Spinal cord (tissue), 10 donors: ENCODE data around the gene TNP2. TPM values are rescaled to one million over a fixed set of nuclear protein-coding genes. Genes with fewer than 3 reads are reported as not detected.

Experiments used
- DNase-seq, 6 donors: peaks; one replicate each; pipeline versions ENCODE4 v3.0.0 to v3.0.0-alpha.2; 2013 to 2015; ENCODE audit warnings: low spot score in 6 of 6, low read depth in 4 of 6
- H3K27ac ChIP-seq: one replicate; pipeline ENCODE4 v1.5.1; 2013; ENCODE audit warnings: low read depth, low read length, control low read depth
- H3K27me3 ChIP-seq: one replicate; pipeline ENCODE4 v1.6.1; 2013; ENCODE audit warnings: low read length; ENCODE audit not compliant: control insufficient read depth, insufficient read depth
- H3K36me3 ChIP-seq: one replicate; pipeline ENCODE4 v1.6.1; 2013; ENCODE audit warnings: low read length; ENCODE audit not compliant: control insufficient read depth, insufficient read depth
- H3K4me1 ChIP-seq: one replicate; pipeline ENCODE4 v1.6.1; 2013; ENCODE audit warnings: low read length; ENCODE audit not compliant: control insufficient read depth, insufficient read depth
- H3K4me3 ChIP-seq: one replicate; pipeline ENCODE4 v1.5.1; 2013; ENCODE audit warnings: low read depth, low read length, control low read depth
- H3K9me3 ChIP-seq: one replicate; pipeline ENCODE4 v1.6.1; 2013; ENCODE audit warnings: low read length; ENCODE audit not compliant: control insufficient read depth, insufficient read depth
- WGBS: methylation state at CpG from one replicate; pipeline ENCODE4 v1.1.5; 2013; ENCODE audit warnings: missing lambda C conversion rate; ENCODE audit not compliant: insufficient coverage; 5-methylcytosine and 5-hydroxymethylcytosine counted together
- polyA plus RNA-seq, 2 donors: library from polyadenylated mRNA; unstranded; fragments of 120-200 nt; gene quantifications; one replicate each; pipeline ENCODE4 v1.2.1, GENCODE V29; 2013; ENCODE audit not compliant: insufficient read length in 2 of 2
- total RNA-seq, 2 donors: library from RNA; depleted of rRNA in 1 of 2; stranded (reverse); fragments of 120-200 nt in 1 of 2; fragments of >200 nt in 1 of 2; gene quantifications; one replicate each; pipeline versions ENCODE4 v1.2.3 to v1.2.4, GENCODE V29; 2013 to 2014
- donor health status: healthy.

TNP2 gene
- total and polyA plus RNA-seq, 4 donors = not detected

DNA sequence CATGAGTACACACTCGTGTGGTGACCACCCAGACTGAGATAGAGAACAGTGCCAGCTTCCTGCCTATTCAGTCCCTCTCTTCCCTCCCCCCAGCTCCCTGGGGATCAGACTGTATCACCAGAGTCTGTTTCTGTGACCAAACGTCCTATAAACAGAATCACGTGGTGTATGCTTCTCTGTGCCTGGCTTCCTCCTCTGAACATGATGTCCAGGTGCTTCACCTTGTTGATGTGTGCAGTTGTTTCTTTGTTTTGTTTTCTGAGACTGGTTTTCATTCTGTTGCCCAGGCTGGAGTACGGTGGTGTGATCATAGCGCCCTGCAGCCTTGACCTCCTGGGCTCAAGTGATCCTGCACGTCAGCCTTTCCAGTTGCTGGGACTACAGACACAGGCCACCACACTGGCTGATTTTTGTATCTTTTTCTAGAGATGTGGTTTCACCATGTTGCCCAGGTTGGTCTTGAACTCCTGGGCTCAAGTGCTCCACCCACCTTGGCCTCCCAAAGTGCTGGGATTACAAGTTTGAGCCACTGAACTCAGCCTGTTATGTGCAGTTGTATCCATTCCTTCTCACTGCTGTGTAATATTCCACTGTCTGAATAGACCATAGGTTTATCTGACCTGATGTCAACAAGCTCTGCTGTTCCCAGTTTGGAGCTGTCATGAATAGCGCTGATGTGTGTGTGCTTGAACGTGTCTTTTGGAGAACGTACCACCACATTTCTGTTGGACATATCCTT, 40.9 kb upstream of the TNP2 start:
- no peak overlapping the region for H3K4me3 ChIP-seq
- no peaks in the 10 kb centered on the region for H3K36me3 ChIP-seq
- no peaks in the 10 kb centered on the region for H3K27me3 ChIP-seq
- H3K9me3 ChIP-seq = no peaks in the 10 kb centered on the region
- no peak for DNase-seq
- peaks cover 1% of the 10 kb centered on the region for H3K4me1 ChIP-seq
- H3K27ac ChIP-seq = no peak overlapping the region
- WGBS = 67% methylated on average over 9 of the region's 9 CpGs

DNA sequence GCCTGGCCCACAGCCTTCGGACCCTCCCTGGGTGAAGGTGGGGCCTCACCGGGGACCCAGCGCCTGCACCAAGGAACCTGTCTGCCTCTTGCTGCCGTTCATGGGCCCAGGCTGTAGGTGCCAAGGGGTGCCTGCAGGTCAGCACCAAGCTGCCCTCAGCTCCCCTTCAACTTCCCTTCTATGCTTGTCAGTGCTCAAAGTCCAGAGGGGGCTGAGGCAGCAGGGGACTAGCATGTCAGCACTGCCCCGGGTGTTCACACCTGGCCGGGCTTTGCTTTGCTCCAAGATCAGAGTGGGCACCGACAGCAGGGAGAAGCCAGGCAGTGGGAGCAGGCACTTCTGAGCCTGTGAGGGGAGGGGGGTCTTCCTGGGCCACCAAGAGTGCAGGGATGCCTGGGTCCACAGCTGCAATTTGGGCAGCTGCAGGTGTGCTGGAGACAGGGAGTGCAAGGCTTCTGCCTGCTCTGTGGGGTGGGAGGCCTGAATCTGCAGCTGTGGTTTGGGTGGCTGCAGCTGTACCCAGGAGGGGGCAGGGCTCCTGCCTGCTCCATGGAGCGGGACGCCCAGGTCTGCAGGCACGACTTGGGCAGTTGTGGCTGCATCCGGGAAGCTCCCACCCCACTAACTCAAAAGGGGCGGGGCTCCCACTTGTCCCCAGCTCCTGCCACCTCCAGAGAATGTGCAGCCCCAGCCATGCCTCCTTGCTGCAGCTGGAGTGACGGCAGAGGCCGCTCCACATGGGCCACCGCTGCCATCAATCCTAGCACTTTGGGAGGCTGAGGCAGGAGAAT, 39.6 kb upstream of the TNP2 start:
- Histone ChIP-seq H3K27ac (no peak overlapping the region), H3K9me3 (no peaks in the 10 kb centered on the region), H3K36me3 (no peaks in the 10 kb centered on the region), H3K4me1 (no peaks in the 10 kb centered on the region), H3K4me3 (no peak overlapping the region), H3K27me3 (no peaks in the 10 kb centered on the region)
- 74% methylated on average over 15 of the region's 15 CpGs for WGBS
- DNase-seq = no peak

DNA sequence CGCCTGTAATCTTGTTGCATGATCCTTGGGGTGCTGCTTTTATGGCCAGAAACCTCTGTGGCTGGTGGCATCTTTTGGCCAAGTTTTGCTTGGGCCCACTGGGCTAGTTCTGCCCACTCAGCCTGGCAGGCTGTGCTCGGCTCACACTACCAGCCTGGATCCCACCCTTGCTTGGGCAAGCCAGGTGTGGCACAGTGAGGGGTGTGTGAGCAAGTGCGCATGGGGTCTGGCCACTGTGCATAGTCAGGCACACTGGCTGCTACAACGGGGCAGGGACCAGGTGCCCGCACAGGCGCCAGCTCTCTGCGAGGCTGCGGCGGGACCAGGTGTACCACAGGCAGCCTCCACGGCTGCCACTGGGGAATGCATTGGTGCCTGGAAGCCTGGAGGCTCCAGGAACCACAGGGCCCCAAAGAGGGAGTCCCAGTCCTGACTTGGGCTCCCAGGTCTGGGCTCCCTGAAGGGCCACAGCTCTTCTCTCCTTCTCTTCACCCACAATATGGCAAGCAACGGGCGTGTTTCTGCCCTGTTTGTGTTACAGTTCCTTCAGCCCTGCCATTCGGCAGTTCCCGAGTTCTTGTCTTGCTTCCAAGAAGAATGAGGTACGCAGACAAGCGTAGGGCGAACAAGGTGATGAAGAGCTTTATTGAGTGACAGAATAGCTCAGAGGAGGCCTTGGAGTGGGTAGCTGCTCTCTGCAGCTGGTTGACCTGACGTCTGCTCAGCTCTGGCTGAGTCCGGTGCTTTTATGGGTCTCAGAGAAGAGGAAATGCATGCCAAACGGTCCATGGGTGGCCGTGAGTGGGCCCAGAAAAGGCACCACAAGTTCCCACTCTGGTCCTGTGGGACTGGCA, 38.7 kb upstream of the TNP2 start:
- 83% methylated on average over 19 of the region's 21 CpGs for WGBS
- Histone ChIP-seq H3K9me3 (no peaks in the 10 kb centered on the region), H3K36me3 (no peaks in the 10 kb centered on the region), H3K4me3 (no peak overlapping the region), H3K27me3 (no peaks in the 10 kb centered on the region), H3K27ac (no peak overlapping the region), H3K4me1 (no peaks in the 10 kb centered on the region)
- DNase-seq = no peak

GRCh38 chr16:11306997-11307638, 38.0 kb upstream of the TNP2 start:
- Histone ChIP-seq H3K27ac (no peak overlapping the region), H3K27me3 (no peaks in the 10 kb centered on the region), H3K4me1 (no peaks in the 10 kb centered on the region), H3K36me3 (no peaks in the 10 kb centered on the region), H3K4me3 (no peak overlapping the region), H3K9me3 (no peaks in the 10 kb centered on the region)
- no peak for DNase-seq
- WGBS = 89% methylated on average over 4 of the region's 7 CpGs

- WGBS = 76% methylated on average over 3 of the region's 8 CpGs
- H3K4me1 ChIP-seq = no peaks in the 10 kb centered on the region
- no peaks in the 10 kb centered on the region for H3K36me3 ChIP-seq
- no peak for DNase-seq
- H3K27me3 ChIP-seq = no peaks in the 10 kb centered on the region
- H3K9me3 ChIP-seq = no peaks in the 10 kb centered on the region
- H3K4me3 ChIP-seq = no peak overlapping the region
- H3K27ac ChIP-seq = no peak overlapping the region
Observed at GRCh38 chr16:11306381-11306780, 37.3 kb upstream of the TNP2 start.

GRCh38 chr16:11303405-11304138, 34.4 kb upstream of the TNP2 start:
- no peak overlapping the region for H3K4me3 ChIP-seq
- no peak for DNase-seq
- WGBS = 77% methylated on average over 18 of the region's 18 CpGs

GRCh38 chr16:11302977-11303376, 33.9 kb upstream of the TNP2 start:
- Histone ChIP-seq H3K4me1 (peaks cover under 1% of the 10 kb centered on the region), H3K4me3 (no peak overlapping the region), H3K9me3 (no peaks in the 10 kb centered on the region), H3K27me3 (no peaks in the 10 kb centered on the region), H3K27ac (no peak overlapping the region), H3K36me3 (no peaks in the 10 kb centered on the region)
- 73% methylated on average over 2 of the region's 4 CpGs for WGBS
- DNase-seq = no peak

More at GRCh38 chr16:11303405-11304138, 34.4 kb upstream of the TNP2 start:
- no peaks in the 10 kb centered on the region for H3K9me3 ChIP-seq
- no peaks in the 10 kb centered on the region for H3K27me3 ChIP-seq
- no peaks in the 10 kb centered on the region for H3K4me1 ChIP-seq
- H3K36me3 ChIP-seq = no peaks in the 10 kb centered on the region
- H3K27ac ChIP-seq = no peak overlapping the region

GRCh38 chr16:11301645-11302501, 32.7 kb upstream of the TNP2 start:
- Histone ChIP-seq H3K9me3 (no peaks in the 10 kb centered on the region), H3K27ac (no peak overlapping the region), H3K4me3 (no peak overlapping the region), H3K4me1 (peaks cover 10% of the 10 kb centered on the region), H3K36me3 (no peaks in the 10 kb centered on the region), H3K27me3 (no peaks in the 10 kb centered on the region)
- no peak for DNase-seq
- WGBS = 79% methylated on average over 2 of the region's 4 CpGs
